ENCODE results near the gene KLC1.
A peak's percentile ranks its signal among the peaks of the same experiment; 100 is the strongest.

The KLC1 gene

DNA sequence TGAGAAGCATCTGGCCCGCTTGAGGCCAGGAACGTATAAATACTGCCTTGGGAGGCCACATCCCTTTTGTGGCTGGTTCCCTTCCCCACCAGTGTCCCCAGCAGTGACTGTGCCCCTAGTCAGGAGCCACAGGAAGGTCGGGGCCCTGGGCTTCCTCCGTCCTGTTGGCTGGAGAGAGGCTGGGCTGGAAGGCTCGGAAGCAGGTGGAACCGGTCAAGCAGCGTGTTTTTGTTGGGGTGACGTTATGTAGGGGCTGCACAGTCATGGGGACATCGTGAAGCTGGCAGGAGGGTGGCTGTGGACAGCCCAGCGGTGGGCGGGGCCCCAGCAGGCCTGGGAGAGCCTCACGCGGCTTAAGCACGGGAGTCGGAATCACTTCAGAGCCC is 76.1 kb downstream of the KLC1 start:
- DNase-seq (ENCODE audit: low spot score): no peak

DNA sequence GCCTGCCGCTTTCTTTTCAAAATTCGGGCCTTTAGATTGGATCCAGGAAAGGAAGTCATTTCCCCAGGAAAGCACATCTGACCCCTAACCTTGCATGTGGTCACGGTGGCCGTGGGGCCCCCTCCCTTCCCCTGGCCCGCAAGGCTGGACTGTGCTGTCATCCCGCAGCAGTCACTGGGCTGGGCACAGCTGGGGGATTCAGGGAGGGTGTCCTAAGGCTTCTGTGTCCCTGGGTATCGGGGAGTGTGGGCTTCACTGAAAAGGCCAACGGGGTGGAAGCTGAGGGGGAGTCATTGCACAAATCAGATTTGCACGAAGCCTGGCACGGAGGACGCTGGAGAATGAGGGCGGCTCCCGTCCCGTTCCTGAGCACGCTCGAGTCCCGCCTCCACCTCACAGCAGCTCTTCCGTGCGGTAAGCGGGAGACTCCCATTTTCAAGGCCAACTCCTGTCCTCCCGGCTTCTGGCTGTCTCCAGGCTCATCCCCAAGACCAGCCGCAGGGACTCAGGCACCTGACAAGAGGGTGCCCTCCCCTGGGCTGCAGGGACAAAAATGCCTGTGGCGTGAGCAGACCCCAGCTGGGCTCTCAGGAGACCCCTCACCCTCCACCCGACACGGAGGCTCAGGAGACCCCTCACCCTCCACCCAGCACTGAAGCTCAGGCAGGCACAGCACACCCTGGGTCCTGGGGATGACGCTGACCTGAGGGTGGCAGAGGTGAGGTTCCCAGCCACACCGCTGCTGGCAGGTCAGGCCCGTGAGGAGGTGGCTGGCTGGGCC is 76.7 kb downstream of the KLC1 start:
- DNase-seq (ENCODE audit: low spot score): no peak

DNA sequence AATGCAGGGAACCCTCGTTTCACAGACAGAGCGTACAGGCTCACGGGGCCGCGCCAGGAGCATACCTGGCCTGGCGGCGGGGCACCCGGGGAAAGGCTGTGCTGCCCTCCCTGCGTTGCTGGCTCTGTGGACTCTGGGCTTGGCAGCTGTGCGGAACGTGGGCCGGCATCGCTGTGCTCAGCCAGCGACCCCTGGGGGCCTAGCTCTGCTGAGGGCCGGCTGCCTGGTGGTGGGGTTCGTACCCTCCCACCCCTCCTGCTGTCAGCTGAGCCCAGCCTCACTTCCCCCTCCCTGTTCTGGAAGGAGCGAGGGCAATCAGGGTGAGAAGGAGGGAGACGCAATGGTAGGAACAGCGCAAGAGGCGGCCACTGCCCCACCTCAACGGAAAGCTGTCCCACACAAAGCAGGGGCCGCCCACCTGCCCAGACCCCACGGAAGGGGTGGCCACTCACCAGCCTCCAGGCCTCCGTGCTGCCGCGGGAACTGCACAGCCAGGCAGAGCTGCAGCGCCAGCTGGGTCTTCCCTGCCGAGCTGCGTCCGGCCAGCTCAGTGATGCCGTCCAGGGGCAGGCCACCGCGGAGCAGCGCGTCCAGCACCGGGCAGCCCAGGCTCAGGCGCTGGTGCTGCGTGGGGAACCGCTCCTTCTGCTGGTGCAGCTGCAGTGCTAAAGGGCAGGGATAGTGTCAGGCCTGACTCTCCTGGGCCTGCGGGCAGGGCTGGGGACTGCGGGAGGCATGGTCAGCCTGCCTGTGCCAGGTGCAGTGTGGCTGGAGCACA is 77.7 kb downstream of the KLC1 start:
- no peak for DNase-seq (ENCODE audit: low spot score)

DNA sequence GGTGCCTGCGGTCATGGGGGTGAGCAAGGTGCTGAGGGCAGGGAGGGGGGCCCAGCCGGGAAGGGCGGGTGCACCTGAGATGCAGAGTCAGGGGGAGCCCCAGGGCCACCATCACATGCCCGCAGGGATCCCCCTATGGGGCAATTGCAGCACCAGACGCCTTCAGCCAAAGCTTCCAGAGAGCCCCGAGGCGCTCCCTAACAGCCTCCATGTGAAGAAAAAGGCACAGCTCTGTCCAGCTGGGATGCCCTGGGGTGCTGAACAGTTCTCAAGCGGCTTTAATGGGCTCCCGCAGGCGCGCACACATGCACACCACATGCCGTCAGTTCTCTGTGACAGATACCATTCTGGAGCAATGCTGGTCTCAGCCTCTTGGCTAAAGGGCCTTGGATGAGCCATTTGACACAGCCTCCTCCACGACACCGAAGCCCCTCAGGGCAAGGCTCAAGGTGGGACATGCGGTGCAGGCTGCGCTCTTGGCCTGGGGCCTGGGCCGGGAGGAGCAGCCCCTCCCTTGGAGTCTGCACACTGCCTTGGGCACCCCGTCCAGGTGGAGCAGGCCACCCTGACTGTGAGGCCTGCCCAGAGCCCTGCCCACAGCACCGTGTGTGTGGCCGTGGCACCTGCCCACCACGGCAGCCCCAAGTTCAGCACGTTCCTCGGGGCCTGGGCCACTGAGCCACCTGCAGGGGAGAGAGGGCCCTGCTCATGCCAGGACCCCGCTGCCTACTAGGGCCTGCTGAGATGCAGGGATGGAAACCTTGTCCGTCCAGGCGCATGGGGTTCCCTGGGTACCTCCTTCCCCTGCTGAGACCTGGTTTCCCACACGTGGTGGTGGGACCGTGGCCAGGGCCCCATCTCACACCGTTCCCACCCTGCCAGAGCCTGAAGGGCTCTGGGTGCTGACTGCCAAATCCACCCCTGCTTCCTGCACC is 78.6 kb downstream of the KLC1 start:
- no peak for DNase-seq (ENCODE audit: low spot score)

DNA sequence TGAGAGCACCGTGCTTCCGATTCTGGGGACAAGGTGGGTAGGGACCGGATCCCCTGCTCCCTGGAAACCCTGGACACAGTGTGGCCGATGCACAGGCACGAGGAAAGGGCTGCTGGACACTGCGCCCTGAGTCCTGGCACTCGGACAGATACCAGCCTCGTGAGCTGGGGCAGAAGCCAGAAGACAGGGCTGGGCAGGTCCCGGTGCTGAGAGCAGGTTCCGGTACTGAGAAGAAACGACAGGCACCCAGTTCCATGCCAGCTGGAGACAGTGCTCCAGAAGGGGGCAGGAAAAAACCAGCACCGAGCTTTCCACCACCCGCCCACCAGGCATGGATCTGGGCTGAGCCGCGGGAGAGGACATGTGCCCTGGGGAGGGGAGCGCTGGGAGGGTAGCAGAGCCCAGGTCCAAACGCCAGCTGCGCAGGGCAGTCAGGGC is 79.8 kb downstream of the KLC1 start:
- DNase-seq (ENCODE audit: low spot score): no peak

GRCh38 chr14:103709814-103710213 is 80.8 kb downstream of the KLC1 start:
- no peak for DNase-seq (ENCODE audit: low spot score)

GRCh38 chr14:103710771-103711377 is 81.9 kb downstream of the KLC1 start:
- DNase-seq (ENCODE audit: low spot score): no peak

DNA sequence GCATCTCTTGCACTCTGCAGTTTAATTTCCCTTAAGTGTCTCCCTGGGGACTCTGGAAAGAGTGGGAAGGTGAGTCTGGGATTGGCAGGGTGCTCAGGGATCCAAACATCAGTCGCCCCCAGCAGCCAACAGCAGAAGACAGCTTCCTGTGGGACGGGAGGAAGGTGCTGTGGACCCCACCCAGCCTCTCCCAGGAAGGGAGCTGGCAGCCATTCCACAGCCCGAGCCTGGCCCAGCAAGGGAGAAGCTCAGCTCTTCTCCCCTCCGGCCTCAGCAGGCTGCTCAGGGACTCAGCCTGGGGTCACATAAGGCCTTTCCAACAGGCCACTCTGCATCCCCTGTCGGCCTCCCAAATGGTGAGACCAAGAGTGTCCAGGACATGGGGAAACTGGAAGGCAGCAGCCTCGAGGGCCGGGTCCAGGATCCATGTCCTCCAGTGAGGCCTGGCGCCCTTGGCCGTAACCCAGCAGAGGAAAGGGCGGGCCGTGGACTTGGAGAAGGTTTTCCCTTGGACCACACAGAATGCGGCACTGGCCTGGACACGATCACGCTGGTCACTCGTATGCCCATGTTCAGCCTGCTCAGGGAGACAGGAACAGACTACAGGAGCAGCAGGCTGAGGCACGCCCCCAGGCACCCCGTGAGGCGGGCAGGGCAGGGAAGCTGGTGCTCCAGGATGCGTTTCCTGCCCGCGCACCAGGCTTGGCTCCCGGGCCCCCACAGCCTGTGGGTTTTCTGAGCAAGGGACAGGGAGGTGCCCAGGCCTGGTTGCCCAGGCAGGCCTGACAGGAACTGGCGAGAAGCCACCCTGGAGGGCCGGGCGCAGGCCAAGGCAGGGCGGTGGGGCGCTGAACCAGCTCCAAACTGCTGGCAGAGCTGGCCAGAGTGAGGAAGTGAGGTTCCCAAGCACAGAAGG is 82.8 kb downstream of the KLC1 start:
- DNase-seq (ENCODE audit: low spot score): no peak

- no peak for DNase-seq (ENCODE audit: low spot score)
Observed at GRCh38 chr14:103712633-103713247, 83.7 kb downstream of the KLC1 start.

DNA sequence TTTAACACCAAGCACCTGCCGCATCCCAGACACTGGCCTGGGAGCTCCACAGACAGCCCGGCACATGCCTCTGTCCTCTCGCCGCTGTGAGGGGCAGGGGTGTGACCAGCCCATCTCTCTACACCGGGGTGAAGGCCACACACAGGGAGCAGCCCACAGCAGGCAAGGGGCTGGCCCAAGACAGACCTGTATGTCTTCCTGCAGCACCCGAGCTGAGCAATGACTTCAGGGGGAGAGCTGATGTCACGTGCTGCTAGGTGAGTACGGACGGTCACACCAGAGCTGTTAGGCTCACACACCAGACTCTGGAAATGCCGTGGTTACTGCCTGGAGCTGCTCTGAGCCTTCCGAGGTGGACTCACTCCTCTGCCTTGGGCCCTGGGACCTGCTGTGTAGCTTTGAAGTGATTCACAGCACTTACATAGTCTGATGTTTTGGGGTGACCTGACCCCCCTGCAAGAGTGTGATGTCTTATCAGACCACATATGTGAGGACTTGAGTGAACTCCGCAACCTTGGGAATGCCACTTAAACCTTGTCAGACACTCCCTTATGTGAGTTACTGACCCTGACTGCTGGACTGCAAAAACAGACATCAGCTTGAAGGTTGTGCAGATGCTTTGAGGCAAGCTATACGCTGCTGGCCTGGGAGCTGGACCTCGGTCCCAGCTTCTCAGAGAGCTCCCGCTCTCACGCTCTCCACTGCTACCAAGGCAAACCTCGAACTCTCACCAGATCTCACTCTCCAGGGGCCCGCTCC is 84.5 kb downstream of the KLC1 start:
- DNase-seq (ENCODE audit: low spot score): no peak

DNA sequence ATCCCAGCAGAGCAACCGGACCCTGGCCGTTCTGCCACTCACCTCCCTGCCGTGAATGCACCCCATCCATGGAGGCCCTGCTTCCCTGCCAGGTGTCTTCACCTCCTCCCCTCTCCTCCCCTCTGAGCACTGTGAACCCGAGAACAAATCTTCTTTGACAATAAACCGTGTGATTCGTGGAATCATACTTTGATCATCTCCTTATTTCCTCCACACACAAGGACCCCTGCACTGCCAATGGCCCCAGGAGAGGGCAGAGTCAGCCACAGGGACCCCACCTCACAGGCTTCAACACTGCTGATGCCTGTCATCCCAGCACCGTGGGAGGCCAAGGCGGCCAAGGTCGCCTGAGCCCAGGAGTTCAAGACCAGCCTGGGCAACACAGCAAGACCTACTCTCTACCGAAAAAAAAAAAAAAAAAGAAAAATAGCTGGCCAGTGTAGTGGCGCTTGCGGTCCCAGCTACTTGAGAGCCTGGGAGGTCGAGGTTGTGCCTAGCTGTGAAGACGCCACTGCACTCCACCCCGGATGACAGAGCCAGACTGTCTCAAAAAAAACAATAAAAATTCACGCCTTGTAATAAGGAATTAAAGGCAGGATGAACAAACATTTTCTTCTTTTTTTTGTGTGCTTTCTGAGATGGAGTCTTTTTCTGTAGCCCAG is 85.2 kb downstream of the KLC1 start:
- DNase-seq (ENCODE audit: low spot score): no peak

- peak; percentile 100 for DNase-seq (ENCODE audit: low spot score)
Observed at GRCh38 chr14:103715052-103716000, 86.3 kb downstream of the KLC1 start, which contains the start of the genes XRCC3 and ZFYVE21. Gene XRCC3 (minus strand): TSS chr14:103715451. CDS start chr14:103711087, 4,364 bp downstream. Gene ZFYVE21 (plus strand): TSS chr14:103715810. CDS start chr14:103715842, 32 bp downstream.

GRCh38 chr14:103716091-103716801 is 87.2 kb downstream of the KLC1 start:
- no peak for DNase-seq (ENCODE audit: low spot score)

- no peak for DNase-seq (ENCODE audit: low spot score)
Observed at GRCh38 chr14:103716899-103717411, 87.9 kb downstream of the KLC1 start.

- DNase-seq (ENCODE audit: low spot score): no peak
Observed at GRCh38 chr14:103718572-103718971, 89.6 kb downstream of the KLC1 start.

DNA sequence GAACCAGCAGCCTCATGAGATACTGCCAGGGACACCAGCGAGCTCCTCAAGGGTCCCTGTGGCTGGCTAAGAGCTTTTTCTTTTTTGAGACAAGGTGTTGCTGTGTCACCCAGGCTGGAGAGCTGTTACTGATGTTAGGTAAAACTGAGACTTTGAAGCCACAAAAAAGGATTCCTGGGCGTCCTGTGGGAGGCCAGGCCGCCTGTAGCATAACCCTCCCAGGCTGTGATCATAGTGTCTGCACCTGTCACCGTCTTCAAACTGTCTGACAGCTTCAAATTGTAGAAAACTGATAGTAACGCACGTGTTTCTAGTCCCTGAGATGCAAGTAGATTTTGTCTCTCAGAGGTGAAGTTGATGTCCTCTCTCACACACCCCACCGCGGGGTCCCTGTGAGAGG is 90.7 kb downstream of the KLC1 start:
- DNase-seq (ENCODE audit: low spot score): no peak

Measured in CD4-positive, alpha-beta T cell treated with Interleukin-2 at 100 ng/mL for 4 hours (primary cell).